CD4-positive, alpha-beta T cell treated with Interleukin-6 at 100 ng/mL for 8 hours (primary cell): ENCODE measurements around the gene DKK3.

Source experiments
- DNase-seq: peaks from one replicate; pipeline ENCODE4 v3.0.0-alpha.2; 2020; ENCODE audit warnings: mixed read lengths, low spot score

Gene DKK3

GRCh38 chr11:12003815-12004214 is 4.6 kb downstream of the DKK3 start:
- no peak for DNase-seq

- no peak for DNase-seq
These were observed 5.1 kb downstream of the DKK3 start for GRCh38 chr11:12003336-12003735.

DNA sequence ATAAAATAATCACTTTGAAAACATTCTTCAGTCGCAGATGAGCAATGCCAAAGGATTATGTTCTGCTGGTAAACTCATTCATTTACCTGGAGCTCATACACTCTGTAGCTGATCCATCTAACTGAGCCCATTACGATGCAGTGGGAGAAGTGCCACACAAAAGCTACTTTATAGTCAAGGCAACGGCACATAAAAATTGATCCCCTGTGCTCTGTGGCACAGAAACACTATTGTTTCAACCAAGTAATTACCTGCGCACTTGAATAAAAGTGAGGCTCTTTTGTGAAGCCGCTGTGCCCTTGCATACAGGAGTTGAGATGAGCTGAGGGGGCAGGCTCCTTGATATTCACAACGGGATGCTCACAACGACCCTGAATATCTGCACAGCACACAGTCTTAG is 7.2 kb downstream of the DKK3 start:
- no peak for DNase-seq

- no peak for DNase-seq
These were observed 10.2 kb downstream of the DKK3 start for GRCh38 chr11:11998091-11998781.

GRCh38 chr11:11997049-11997322 is 11.4 kb downstream of the DKK3 start:
- no peak for DNase-seq

- no peak for DNase-seq
These were observed 11.9 kb downstream of the DKK3 start for GRCh38 chr11:11996321-11997048.

DNA sequence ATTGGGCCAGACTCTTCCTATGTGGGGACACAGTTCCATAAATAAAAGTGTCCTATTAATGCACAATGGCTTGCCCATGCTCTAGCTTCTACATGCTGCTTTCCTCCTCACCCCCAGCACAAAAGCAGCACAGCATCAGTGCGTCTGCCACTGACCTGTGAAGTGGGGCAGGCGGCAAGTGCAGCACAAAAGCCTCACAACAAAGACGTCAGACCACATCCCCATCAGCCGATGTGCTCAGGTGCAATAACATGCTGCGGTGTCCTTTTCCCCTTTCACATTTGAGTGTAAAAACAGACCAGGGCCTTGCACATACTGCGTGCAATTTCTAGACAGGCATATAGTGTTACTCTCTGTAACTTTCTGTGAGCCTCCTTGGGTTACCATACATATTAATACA is 12.8 kb downstream of the DKK3 start:
- DNase-seq = no peak

DNA sequence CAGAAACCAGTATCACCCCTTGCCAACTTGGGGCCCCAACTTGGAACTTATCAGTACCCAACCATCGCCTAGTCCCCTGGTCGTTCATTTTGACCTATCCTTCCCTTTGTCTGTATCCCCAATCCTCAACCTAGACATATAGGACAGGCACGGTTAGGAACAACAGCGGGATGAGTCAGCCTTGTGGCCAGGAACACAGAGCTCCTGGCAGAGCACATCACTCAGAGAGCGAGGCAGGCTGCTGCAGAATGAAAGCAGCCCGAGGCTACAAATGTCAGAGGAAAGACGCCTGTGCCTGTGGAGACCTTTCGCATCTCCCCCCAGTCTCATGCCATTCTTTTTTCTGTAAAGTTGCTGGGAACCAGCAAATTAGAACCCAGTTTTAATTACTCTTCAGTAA is 14.6 kb downstream of the DKK3 start:
- DNase-seq = no peak

DNA sequence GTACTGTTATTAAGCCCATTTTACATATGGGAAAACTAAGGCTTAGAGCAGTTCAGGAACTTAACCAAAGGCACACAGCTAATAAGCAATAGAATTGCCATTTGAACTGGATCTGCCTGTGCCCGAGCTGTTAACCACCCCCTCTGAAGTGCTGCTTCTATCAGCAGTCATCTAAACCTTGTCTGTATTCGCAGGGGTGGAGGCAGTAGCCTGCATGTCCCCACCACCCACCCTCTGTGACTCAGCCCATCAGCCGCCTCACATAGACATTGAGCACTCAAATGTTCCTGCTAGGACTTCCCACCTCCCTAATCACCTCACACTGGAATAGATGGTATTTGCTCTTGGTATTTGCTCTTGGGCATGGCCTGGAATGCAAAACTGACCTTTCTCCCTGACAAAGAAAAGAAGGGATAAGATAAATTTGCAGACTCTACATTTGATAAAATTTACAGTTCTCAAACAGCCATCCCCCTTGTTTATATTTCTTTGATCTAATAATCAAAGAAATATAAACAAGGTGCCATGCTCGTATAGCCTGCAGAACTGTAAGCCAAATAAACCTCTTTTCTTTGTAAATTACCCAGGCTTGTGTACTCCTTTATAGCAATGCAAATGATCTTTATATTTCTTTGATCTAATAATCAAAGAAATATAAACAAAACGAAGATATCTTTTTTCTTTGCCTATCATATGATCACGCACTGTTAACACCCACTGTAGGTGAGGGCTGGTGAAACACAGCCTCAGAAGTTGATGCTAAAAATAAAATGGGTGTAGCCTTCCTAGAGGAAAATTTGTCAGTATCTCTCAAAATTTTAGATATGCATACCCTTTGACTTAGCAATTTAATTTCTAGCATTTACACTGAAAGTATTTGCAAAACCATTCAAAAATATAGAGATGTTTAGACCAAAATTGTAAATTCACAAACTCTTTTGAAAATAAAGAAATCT is 15.9 kb downstream of the DKK3 start:
- no peak for DNase-seq

DNA sequence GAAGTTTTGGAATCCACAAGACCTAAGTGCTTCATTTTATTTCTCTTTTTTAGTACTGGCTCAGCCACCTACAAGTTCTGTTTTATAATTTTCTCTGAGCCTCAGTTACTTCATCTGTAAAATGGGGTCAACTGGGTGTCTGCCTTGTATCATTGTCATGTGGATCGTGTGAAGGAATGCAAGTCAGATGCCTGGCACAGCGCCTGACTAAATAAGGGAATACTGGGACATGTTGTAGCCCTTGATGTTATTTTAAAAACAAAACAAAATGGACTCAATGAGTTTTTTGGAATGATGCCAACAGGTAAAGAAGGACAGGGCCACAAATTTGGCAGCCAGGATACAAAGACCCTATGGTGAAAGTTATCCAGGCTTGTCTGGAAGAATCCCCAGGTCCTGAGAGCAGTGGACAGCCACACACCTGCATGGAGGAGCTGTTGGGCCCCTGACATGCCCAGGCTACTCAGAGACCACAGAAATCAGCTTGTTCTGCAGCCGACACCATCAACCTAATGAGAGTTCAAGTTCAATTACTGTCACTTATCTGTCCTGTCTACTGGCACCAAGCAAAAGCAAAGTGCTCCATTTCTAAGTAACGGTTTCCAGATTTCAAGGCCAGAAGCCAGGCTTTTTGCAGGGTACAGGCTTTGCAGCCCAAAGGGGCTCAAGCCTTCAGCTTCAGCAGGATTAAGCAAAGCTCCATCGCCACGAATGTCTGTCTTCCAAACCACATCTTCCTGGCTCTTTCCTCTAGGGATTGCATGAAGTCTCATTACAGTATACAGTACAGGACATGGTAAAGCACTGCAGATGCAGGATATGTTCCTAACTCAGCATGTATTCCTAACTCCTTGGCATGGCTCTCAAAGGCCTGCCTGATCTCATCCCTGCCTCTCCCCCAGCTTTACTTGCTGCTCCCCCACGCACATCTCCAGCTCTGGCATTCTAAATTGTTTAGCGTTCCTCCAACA is 18.4 kb downstream of the DKK3 start:
- DNase-seq = no peak

- no peak for DNase-seq
These were observed 19.7 kb downstream of the DKK3 start for GRCh38 chr11:11988681-11989261.

DNA sequence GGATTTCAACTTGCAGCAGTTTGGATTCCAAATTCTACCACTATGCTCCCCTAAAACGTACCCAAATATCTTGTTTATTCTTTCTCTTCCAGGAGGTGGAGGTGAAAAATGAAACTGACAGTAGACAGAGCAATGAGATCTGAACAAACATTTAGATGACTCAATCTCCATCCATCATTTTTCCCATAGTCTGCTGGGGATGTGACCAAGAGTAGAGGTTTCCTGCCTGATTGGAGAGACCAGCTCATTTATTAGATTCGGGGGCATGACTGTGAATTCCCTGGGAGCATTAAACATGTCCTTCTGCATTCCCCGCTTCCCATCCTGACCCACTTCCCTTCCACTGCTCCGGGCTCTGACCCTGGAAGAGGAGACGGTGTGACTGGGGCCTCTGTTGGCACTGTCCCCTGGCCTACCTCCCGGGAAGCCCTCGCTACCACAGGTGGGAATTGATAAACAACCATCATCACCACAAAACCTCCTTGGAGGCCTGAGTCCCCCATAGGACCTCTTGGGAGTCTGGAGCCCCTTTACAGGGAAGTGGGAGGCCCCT is 20.3 kb downstream of the DKK3 start:
- DNase-seq = no peak

DNA sequence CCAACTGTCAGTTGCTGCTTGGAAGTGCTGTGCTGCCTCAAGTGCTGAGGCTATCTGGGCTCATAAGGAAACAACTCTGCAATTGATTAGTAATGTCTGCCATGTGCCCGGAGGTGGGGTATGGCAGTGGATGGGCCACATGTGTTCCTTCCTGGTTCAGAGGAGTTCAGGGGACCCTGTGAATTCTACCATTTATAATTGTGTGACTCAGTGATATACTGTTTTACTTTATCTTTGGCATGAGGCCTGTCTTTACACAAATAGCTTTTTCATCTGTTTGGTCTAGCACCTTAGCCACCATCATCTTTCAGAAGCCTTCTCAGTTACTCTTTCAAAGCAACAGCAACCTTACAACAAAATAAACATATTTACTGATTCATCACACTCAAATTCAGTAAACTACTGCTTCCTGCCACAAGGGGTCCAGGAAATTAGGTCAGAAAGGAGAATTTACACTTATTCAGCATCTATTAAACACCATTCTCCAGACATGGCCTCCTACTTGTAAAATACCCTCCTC is 20.9 kb downstream of the DKK3 start:
- no peak for DNase-seq

GRCh38 chr11:11985954-11986949 is 22.2 kb downstream of the DKK3 start:
- no peak for DNase-seq

GRCh38 chr11:11985016-11985715 is 23.3 kb downstream of the DKK3 start:
- DNase-seq = no peak

GRCh38 chr11:11984563-11984962 is 23.9 kb downstream of the DKK3 start:
- no peak for DNase-seq

DNA sequence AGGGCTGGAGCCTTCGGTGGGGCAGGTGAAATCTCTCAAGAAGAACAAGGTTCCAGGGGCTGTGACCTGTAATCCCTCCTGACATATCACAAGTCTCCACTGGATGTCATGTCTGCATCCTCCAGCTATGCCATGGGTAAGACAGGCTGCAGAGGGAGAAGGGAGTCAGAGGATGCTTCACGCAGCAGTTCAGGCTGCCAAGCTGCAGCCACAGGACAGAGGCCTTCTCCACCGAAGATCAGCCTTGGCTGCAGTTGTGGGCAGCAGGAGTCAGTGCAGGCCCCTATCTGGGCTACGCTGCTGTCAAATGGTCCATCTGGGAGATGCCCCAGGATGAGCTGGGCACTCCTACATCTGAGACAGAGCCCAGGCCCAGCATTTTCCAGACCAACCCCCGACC is 25.0 kb downstream of the DKK3 start:
- no peak for DNase-seq

GRCh38 chr11:11982975-11983374 is 25.5 kb downstream of the DKK3 start:
- DNase-seq = no peak

GRCh38 chr11:11982461-11982860 is 26.0 kb downstream of the DKK3 start:
- DNase-seq = no peak
